ENCODE results near the gene TMEM42. TPM values are rescaled to one million over a fixed set of nuclear protein-coding genes. Genes with fewer than 3 reads are reported as not detected.

The TMEM42 gene
- total and polyA plus RNA-seq, 2 of the 8 experiments (the other 6 are each of a cell fraction or from before 2014, with no cell fraction given) = 11.2 to 41.4 TPM

- H3K4me3 ChIP-seq (ENCODE audit: extremely low read depth in 1 of 4, insufficient read depth in 2 of 4, low read depth in 3 of 4, low read length in 4 of 4) = no peak overlapping the region
- no peak overlapping the region for H3K27ac ChIP-seq (ENCODE audit: low read depth, low read length)
- H3K23me2 ChIP-seq (ENCODE audit: low read depth, low read length) = no peaks in the 10 kb centered on the region; the same call in 1 of the 2 replicates
- no peak overlapping the region; the same call in 1 of the 2 replicates for H2BK12ac ChIP-seq (ENCODE audit: low read depth, low read length)
- peaks cover 0 to 5% (median 3%) of the 10 kb centered on the region in 4 experiments; a peak in 3 of 7 replicates for H3K4me1 ChIP-seq (replicated peaks in 1 of 4; ENCODE audit: control insufficient read depth in 3 of 4, insufficient read depth in 4 of 4, low read length in 3 of 4)
- no peak overlapping the region for H3K4ac ChIP-seq (replicated peaks; ENCODE audit: insufficient read length, low read depth, low read length)
- no peak overlapping the region for H3K23ac ChIP-seq (ENCODE audit: insufficient read length)
- H3K9ac ChIP-seq (replicated peaks in 1 of 4; ENCODE audit: extremely low read depth in 1 of 4, low read depth in 3 of 4, low read length in 3 of 4) = no peak overlapping the region
- no peaks in the 10 kb centered on the region for H3K79me1 ChIP-seq (ENCODE audit: low read depth, low read length)
- no peak overlapping the region for H3K56ac ChIP-seq (replicated peaks; ENCODE audit: insufficient read length, low read depth, low read length)
- H2AFZ ChIP-seq (ENCODE audit: low read length) = no peak overlapping the region
- no peak for DNase-seq (ENCODE audit: low read depth in 1 of 2, low spot score in 2 of 2)
- no peak overlapping the region; the same call in 1 of the 2 replicates for H2BK15ac ChIP-seq (ENCODE audit: low read length)
- TF ChIP-seq YY1 (IDR thresholded peaks at IDR 0.05; ENCODE audit: low read depth, low read length) = no peak
- TF ChIP-seq ZNF274 (IDR thresholded peaks at IDR 0.05; ENCODE audit: borderline replicate concordance, extremely low read depth, low read length) = no peak
- TF ChIP-seq POU5F1 (IDR thresholded peaks at IDR 0.05; ENCODE audit: low read depth, low read length) = no peak
- no peak for TF ChIP-seq JUN (IDR thresholded peaks at IDR 0.05; ENCODE audit: low read depth, low read length)
- no peak for TF ChIP-seq TEAD4 (IDR thresholded peaks at IDR 0.05; ENCODE audit: low read depth, low read length)
- TF ChIP-seq RBBP5 (IDR thresholded peaks at IDR 0.05; ENCODE audit: borderline replicate concordance, low read depth, low read length) = no peak
- no peak for TF ChIP-seq TCF12 (IDR thresholded peaks at IDR 0.05; ENCODE audit: low read depth, low read length)
- no peak overlapping the region for H4K91ac ChIP-seq (replicated peaks; ENCODE audit: insufficient read length, low read length)
- no peaks in the 10 kb centered on the region for H4K20me1 ChIP-seq (replicated peaks in 1 of 2; ENCODE audit: control insufficient read depth in 1 of 2, insufficient read depth in 2 of 2, low read length in 2 of 2)
- H2BK5ac ChIP-seq (ENCODE audit: low read depth, low read length) = no peak overlapping the region
- no peaks in the 10 kb centered on the region for H3K27me3 ChIP-seq (replicated peaks in 1 of 4; ENCODE audit: control insufficient read depth in 3 of 4, extremely low read depth in 1 of 4, insufficient read depth in 3 of 4, low read length in 3 of 4)
- no peaks in the 10 kb centered on the region for H3K79me2 ChIP-seq (ENCODE audit: control insufficient read depth in 1 of 2, insufficient read depth in 2 of 2, low read length in 2 of 2)
- H4K5ac ChIP-seq (ENCODE audit: insufficient read length, low read depth, low read length) = no peak overlapping the region
- ChIA-PET POLR2A (ENCODE audit: partially characterized antibody) (no interaction called here), CTCF (ENCODE audit: partially characterized antibody) (interaction anchor here (1.1 to 4.0 kb wide), 3 partner anchors 16 to 33 kb away, joined by 4 to 31 read pairs (median 5); no protein-coding TSS in a partner anchor)
- H3K4me2 ChIP-seq (ENCODE audit: insufficient read depth in 1 of 2, low read depth in 2 of 2, low read length in 2 of 2) = no peak overlapping the region
- H2AK5ac ChIP-seq (ENCODE audit: low read depth, low read length) = no peak overlapping the region
- WGBS, 2 experiments (ENCODE audit: extremely low coverage in 1 of 2, insufficient coverage in 1 of 2, insufficient read length in 1 of 2, insufficient replicate concordance in 2 of 2, low coverage in 1 of 2, low lambda C conversion rate in 2 of 2, missing lambda C conversion rate in 1 of 2) = 83% methylated on average over 3 of the region's 3 CpGs; no CpG with 5 or more reads in 1 of the 2 experiments
- H2BK20ac ChIP-seq (ENCODE audit: low read length) = no peak overlapping the region
- H3K9me3 ChIP-seq (ENCODE audit: insufficient read depth in 2 of 2, low read depth in 1 of 2, low read length in 1 of 2) = no peaks in the 10 kb centered on the region
- no peak overlapping the region for H3K18ac ChIP-seq (ENCODE audit: extremely low read depth, low read length)
- FAIRE-seq = no peak
- H3K36me3 ChIP-seq (ENCODE audit: control insufficient read depth in 2 of 4, insufficient read depth in 4 of 4, low read length in 3 of 4) = no peaks in the 10 kb centered on the region
- no peak overlapping the region for H3K14ac ChIP-seq (ENCODE audit: insufficient read length)
- no peak overlapping the region for H2BK120ac ChIP-seq (replicated peaks; ENCODE audit: low read depth, low read length)
- no peak overlapping the region for H4K8ac ChIP-seq (ENCODE audit: extremely low read depth, insufficient read depth, low read length)
Measured at GRCh38 chr3:44890852-44891251, 29.1 kb downstream of the TMEM42 start.

Measured in H1 (cell line).